ENCODE measurements around the gene PTGDS. TPM values are rescaled to one million over a fixed set of nuclear protein-coding genes. Genes with fewer than 3 reads are reported as not detected.
"Not testable (repeated sequence)": the region's sequence is repeated elsewhere in the genome, so short reads cannot be mapped to it uniquely, and the experiment has no call there.

PTGDS gene
- total RNA-seq, 4 donors from 2014 or later, result 4.3 to 31.7 (median 25.7) TPM

- no peak overlapping the region for H3K27ac ChIP-seq
- TF ChIP-seq EP300 (IDR thresholded peaks at IDR 0.05) (no peak), CTCF (IDR thresholded peaks at IDR 0.05) (no peak), POLR2A (IDR thresholded peaks at IDR 0.05) (no peak), POLR2AphosphoS5 (IDR thresholded peaks at IDR 0.05) (no peak)
- no peaks in the 10 kb centered on the region for H3K36me3 ChIP-seq
- peaks cover 4% of the 10 kb centered on the region for H3K27me3 ChIP-seq
- no peaks in the 10 kb centered on the region for H3K9me3 ChIP-seq
- H3K4me1 ChIP-seq, result peaks cover 51% of the 10 kb centered on the region
- DNase-seq (ENCODE audit: low spot score in 2 of 2), result no peak
- no peak overlapping the region for H3K4me3 ChIP-seq
- WGBS, result 71% methylated on average over 18 of the region's 18 CpGs
These were observed 20.5 kb downstream of the PTGDS start for GRCh38 chr9:136997830-136998234.

GRCh38 chr9:137000177-137000930 lies 23.1 kb downstream of the PTGDS start:
- no peak overlapping the region for H3K27ac ChIP-seq
- H3K4me3 ChIP-seq, result no peak overlapping the region
- peaks cover 26% of the 10 kb centered on the region for H3K4me1 ChIP-seq
- no peaks in the 10 kb centered on the region for H3K9me3 ChIP-seq
- DNase-seq (ENCODE audit: low spot score in 2 of 2), result no peak
- H3K36me3 ChIP-seq, result no peaks in the 10 kb centered on the region
- 55% methylated on average over 10 of the region's 10 CpGs for WGBS
- TF ChIP-seq POLR2AphosphoS5 (IDR thresholded peaks at IDR 0.05) (no peak), POLR2A (IDR thresholded peaks at IDR 0.05) (no peak), EP300 (IDR thresholded peaks at IDR 0.05) (no peak), CTCF (IDR thresholded peaks at IDR 0.05) (no peak)
- peaks cover 4% of the 10 kb centered on the region for H3K27me3 ChIP-seq

GRCh38 chr9:137001857-137002645 lies 24.7 kb downstream of the PTGDS start:
- 85% methylated on average over 20 of the region's 20 CpGs for WGBS
- no peak overlapping the region for H3K4me3 ChIP-seq
- H3K4me1 ChIP-seq, result peaks cover 9% of the 10 kb centered on the region
- no peaks in the 10 kb centered on the region for H3K36me3 ChIP-seq
- peaks cover 4% of the 10 kb centered on the region for H3K27me3 ChIP-seq
- H3K27ac ChIP-seq, result no peak overlapping the region
- no peak for TF ChIP-seq EP300 (IDR thresholded peaks at IDR 0.05)
- TF ChIP-seq POLR2AphosphoS5 (IDR thresholded peaks at IDR 0.05), result no peak
- TF ChIP-seq CTCF (IDR thresholded peaks at IDR 0.05), result no peak
- TF ChIP-seq POLR2A (IDR thresholded peaks at IDR 0.05), result no peak
- no peaks in the 10 kb centered on the region for H3K9me3 ChIP-seq
- no peak for DNase-seq (ENCODE audit: low spot score in 2 of 2)

GRCh38 chr9:137002646-137003041 lies 25.3 kb downstream of the PTGDS start:
- Histone ChIP-seq H3K9me3 (no peaks in the 10 kb centered on the region), H3K27ac (no peak overlapping the region), H3K4me1 (peaks cover 3% of the 10 kb centered on the region), H3K27me3 (no peaks in the 10 kb centered on the region), H3K4me3 (no peak overlapping the region), H3K36me3 (peaks cover 3% of the 10 kb centered on the region)
- WGBS, result 93% methylated on average over 7 of the region's 10 CpGs
- TF ChIP-seq POLR2AphosphoS5 (IDR thresholded peaks at IDR 0.05), result no peak
- no peak for TF ChIP-seq EP300 (IDR thresholded peaks at IDR 0.05)
- TF ChIP-seq CTCF (IDR thresholded peaks at IDR 0.05), result no peak
- no peak for TF ChIP-seq POLR2A (IDR thresholded peaks at IDR 0.05)
- no peak for DNase-seq (ENCODE audit: low spot score in 2 of 2)

GRCh38 chr9:137004285-137004684 lies 27.0 kb downstream of the PTGDS start:
- H3K4me1 ChIP-seq; H3K9me3 ChIP-seq; H3K4me3 ChIP-seq; H3K27me3 ChIP-seq; H3K27ac ChIP-seq; DNase-seq (ENCODE audit: low spot score in 2 of 2): not testable (repeated sequence)
- 34% methylated on average over 14 of the region's 17 CpGs for WGBS
- H3K36me3 ChIP-seq, result peaks cover 18% of the 10 kb centered on the region
- peak in 1 of 2 donors; percentile 43 for TF ChIP-seq CTCF (IDR thresholded peaks at IDR 0.05)

Measured in suprapubic skin (tissue), 4 donors.